H1 (cell line): Measurements from ENCODE around the gene NBAS.

Experiments
- BCL11A ChIP-seq, 2 experiments: IDR thresholded peaks; one replicate each; pipeline ENCODE4 v1.6.1; 2011; ENCODE audit warnings: low read depth in 2 of 2, low read length in 2 of 2, mild to moderate bottlenecking in 2 of 2
- CBX5 ChIP-seq: fragments of 300-800, 300-1000 bp; sonication (generic); IDR thresholded peaks from 2 replicates; pipeline ENCODE4 v1.7.1; 2016; ENCODE audit warnings: antibody characterized with exemption, low read length, low read depth
- CREB1 ChIP-seq: IDR thresholded peaks from 2 replicates; pipeline ENCODE4 v1.6.1; 2012; ENCODE audit warnings: inconsistent platforms
- EP300 ChIP-seq, 2 experiments: IDR thresholded peaks; 1 replicate in 1 of 2; 2 replicates in 1 of 2; pipeline ENCODE4 v1.6.1; 2011 to 2012; ENCODE audit warnings: low read depth in 2 of 2, low read length in 2 of 2, mild to moderate bottlenecking in 2 of 2, borderline replicate concordance in 1 of 2, inconsistent platforms in 1 of 2, moderate library complexity in 1 of 2
- GTF2F1 ChIP-seq: IDR thresholded peaks from 2 replicates; pipeline ENCODE4 v1.6.1; 2012; ENCODE audit warnings: low read depth, low read length, improper control_type of control experiment, borderline replicate concordance
- KDM1A ChIP-seq: fragments of 200-600, 300-600 bp; sonication (generic); IDR thresholded peaks from 2 replicates; pipeline ENCODE4 v1.7.1; 2016; ENCODE audit warnings: mild to moderate bottlenecking, low read length, borderline replicate concordance
- POLR2A ChIP-seq, 2 experiments: IDR thresholded peaks; 1 replicate in 1 of 2; 2 replicates in 1 of 2; pipeline ENCODE4 v1.6.1; 2011; ENCODE audit warnings: low read depth in 2 of 2, low read length in 2 of 2, mild to moderate bottlenecking in 2 of 2; ENCODE audit errors: control extremely low read depth in 1 of 2
- POLR2AphosphoS5 ChIP-seq: IDR thresholded peaks from 2 replicates; pipeline ENCODE4 v1.6.1; 2011; ENCODE audit warnings: low read depth, low read length
- RFX5 ChIP-seq: IDR thresholded peaks from 2 replicates; pipeline ENCODE4 v1.6.1; 2011; ENCODE audit warnings: low read depth, low read length, improper control_type of control experiment, borderline replicate concordance
- SP1 ChIP-seq: IDR thresholded peaks from 2 replicates; pipeline ENCODE4 v1.6.1; 2011; ENCODE audit warnings: low read depth, low read length
- TAF1 ChIP-seq: IDR thresholded peaks from 2 replicates; pipeline ENCODE4 v1.6.1; 2011; ENCODE audit warnings: mild to moderate bottlenecking, low read depth, low read length
- TF ChIP-seq, protein P1 (sequence below), 3 experiments: IDR thresholded peaks; 1 replicate in 2 of 3; 2 replicates in 1 of 3; pipeline versions ENCODE4 v1.5.1 to v1.6.1; 2011; ENCODE audit warnings: low read length in 3 of 3, mild to moderate bottlenecking in 3 of 3, inconsistent platforms in 2 of 3, low read depth in 1 of 3, moderate library complexity in 1 of 3; ENCODE audit not compliant: insufficient read depth in 1 of 3; ENCODE audit errors: control extremely low read depth in 1 of 3
- TF ChIP-seq, protein P2 (sequence below): IDR thresholded peaks from 2 replicates; pipeline ENCODE4 v1.6.1; 2012; ENCODE audit warnings: inconsistent platforms
- TF ChIP-seq, protein P3 (sequence below): IDR thresholded peaks from 2 replicates; pipeline ENCODE4 v1.6.1; 2011; ENCODE audit warnings: low read depth, mild to moderate bottlenecking, low read length; ENCODE audit not compliant: insufficient read depth

DNA sequence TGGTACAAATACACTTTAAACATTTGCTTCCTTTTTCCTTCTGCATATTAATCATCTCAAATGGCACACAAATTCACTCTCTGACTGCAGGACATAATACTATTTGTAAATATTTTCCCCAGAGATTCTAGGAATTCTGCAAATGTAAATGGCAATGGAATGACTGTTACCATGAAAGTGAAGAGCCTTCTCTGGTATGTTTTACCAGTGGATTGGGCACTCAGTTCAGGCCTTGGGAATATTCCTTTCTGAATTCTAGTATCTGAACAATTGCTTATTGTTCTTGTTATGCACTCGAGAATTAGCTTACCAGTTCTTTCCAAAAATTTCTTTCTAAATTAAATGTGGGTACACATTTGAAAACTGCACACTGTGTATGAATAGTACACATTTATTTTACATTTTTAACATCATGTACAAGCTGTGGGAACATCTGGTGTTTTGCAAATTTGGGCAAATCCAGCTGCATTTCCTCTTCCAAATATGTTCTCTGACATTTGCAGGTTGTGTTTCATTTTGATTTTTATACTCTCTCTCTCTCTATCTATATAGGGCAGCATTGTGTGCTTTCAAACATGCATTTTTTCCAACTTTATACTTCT, 289.1 kb downstream of the NBAS start:
- TF ChIP-seq, protein P1, sequence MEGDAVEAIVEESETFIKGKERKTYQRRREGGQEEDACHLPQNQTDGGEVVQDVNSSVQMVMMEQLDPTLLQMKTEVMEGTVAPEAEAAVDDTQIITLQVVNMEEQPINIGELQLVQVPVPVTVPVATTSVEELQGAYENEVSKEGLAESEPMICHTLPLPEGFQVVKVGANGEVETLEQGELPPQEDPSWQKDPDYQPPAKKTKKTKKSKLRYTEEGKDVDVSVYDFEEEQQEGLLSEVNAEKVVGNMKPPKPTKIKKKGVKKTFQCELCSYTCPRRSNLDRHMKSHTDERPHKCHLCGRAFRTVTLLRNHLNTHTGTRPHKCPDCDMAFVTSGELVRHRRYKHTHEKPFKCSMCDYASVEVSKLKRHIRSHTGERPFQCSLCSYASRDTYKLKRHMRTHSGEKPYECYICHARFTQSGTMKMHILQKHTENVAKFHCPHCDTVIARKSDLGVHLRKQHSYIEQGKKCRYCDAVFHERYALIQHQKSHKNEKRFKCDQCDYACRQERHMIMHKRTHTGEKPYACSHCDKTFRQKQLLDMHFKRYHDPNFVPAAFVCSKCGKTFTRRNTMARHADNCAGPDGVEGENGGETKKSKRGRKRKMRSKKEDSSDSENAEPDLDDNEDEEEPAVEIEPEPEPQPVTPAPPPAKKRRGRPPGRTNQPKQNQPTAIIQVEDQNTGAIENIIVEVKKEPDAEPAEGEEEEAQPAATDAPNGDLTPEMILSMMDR (IDR thresholded peaks at IDR 0.05; ENCODE audit: control extremely low read depth in 1 of 3, insufficient read depth in 1 of 3, low read depth in 1 of 3, low read length in 3 of 3), result no peak
- TF ChIP-seq TAF1 (no peak), KDM1A (no peak), RFX5 (no peak), CREB1 (no peak), EP300 (IDR thresholded peaks at IDR 0.05; ENCODE audit: borderline replicate concordance in 1 of 2, low read depth in 2 of 2, low read length in 2 of 2) (no peak), GTF2F1 (no peak), BCL11A (IDR thresholded peaks at IDR 0.05; ENCODE audit: low read depth in 2 of 2, low read length in 2 of 2) (no peak), POLR2A (IDR thresholded peaks at IDR 0.05; ENCODE audit: control extremely low read depth in 1 of 2, low read depth in 2 of 2, low read length in 2 of 2) (no peak), SP1 (no peak), POLR2AphosphoS5 (no peak), CBX5 (no peak)
- TF ChIP-seq, protein P2, sequence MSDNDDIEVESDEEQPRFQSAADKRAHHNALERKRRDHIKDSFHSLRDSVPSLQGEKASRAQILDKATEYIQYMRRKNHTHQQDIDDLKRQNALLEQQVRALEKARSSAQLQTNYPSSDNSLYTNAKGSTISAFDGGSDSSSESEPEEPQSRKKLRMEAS, result no peak
- TF ChIP-seq, protein P3, sequence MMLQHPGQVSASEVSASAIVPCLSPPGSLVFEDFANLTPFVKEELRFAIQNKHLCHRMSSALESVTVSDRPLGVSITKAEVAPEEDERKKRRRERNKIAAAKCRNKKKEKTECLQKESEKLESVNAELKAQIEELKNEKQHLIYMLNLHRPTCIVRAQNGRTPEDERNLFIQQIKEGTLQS, result no peak
